Duodenal mucosa (tissue), 2 donors: ENCODE measurements around the gene ELOVL6.
A peak's percentile ranks its signal among the peaks of the same experiment; 100 is the strongest.

ENCODE experiments used
- H3K27ac ChIP-seq: one replicate; pipeline ENCODE4 v1.7.0; 2013; ENCODE audit warnings: low read depth, low read length
- H3K27me3 ChIP-seq, 2 donors: one replicate each; pipeline ENCODE4 v1.7.0; 2013; ENCODE audit warnings: low read length in 2 of 2, control low read depth in 1 of 2; ENCODE audit not compliant: insufficient read depth in 2 of 2, control insufficient read depth in 1 of 2
- H3K36me3 ChIP-seq, 2 donors: one replicate each; pipeline ENCODE4 v1.7.0; 2013; ENCODE audit warnings: low read length in 2 of 2, control low read depth in 1 of 2; ENCODE audit not compliant: insufficient read depth in 2 of 2, control insufficient read depth in 1 of 2
- H3K4me1 ChIP-seq, 2 donors: one replicate each; pipeline ENCODE4 v1.7.0; 2013; ENCODE audit warnings: low read length in 2 of 2, control low read depth in 1 of 2; ENCODE audit not compliant: insufficient read depth in 2 of 2, control insufficient read depth in 1 of 2
- H3K4me3 ChIP-seq, 2 donors: one replicate each; pipeline ENCODE4 v1.7.0; 2013; ENCODE audit warnings: low read length in 2 of 2, low read depth in 1 of 2
- H3K9ac ChIP-seq, 2 donors: one replicate each; pipeline ENCODE4 v1.7.0; 2013; ENCODE audit warnings: low read length in 2 of 2, low read depth in 1 of 2
- H3K9me3 ChIP-seq, 2 donors: one replicate each; pipeline ENCODE4 v1.7.0; 2013; ENCODE audit warnings: low read length in 2 of 2, control low read depth in 1 of 2; ENCODE audit not compliant: control insufficient read depth in 1 of 2

The ELOVL6 gene

GRCh38 chr4:110149089-110149488 is 49.3 kb downstream of the ELOVL6 start:
- no peak overlapping the region for H3K4me3 ChIP-seq
- H3K27ac ChIP-seq = no peak overlapping the region
- H3K4me1 ChIP-seq = peaks cover 0 to 5% of the 10 kb centered on the region in 2 donors
- no peaks in the 10 kb centered on the region for H3K9me3 ChIP-seq
- H3K27me3 ChIP-seq = no peaks in the 10 kb centered on the region
- no peaks in the 10 kb centered on the region for H3K36me3 ChIP-seq
- H3K9ac ChIP-seq = no peak overlapping the region

- no peak overlapping the region for H3K9ac ChIP-seq
- H3K9me3 ChIP-seq = no peaks in the 10 kb centered on the region
- no peaks in the 10 kb centered on the region for H3K36me3 ChIP-seq
- H3K4me3 ChIP-seq = no peak overlapping the region
- no peaks in the 10 kb centered on the region for H3K4me1 ChIP-seq
- H3K27ac ChIP-seq = no peak overlapping the region
- no peaks in the 10 kb centered on the region for H3K27me3 ChIP-seq
Measured at GRCh38 chr4:110142461-110142860, 56.0 kb downstream of the ELOVL6 start.

GRCh38 chr4:110139815-110140214 is 58.6 kb downstream of the ELOVL6 start:
- H3K27ac ChIP-seq = no peak overlapping the region
- no peaks in the 10 kb centered on the region for H3K27me3 ChIP-seq
- H3K4me1 ChIP-seq = peaks cover 9 to 11% of the 10 kb centered on the region in 2 donors
- H3K4me3 ChIP-seq = no peak overlapping the region
- H3K9me3 ChIP-seq = no peaks in the 10 kb centered on the region
- H3K9ac ChIP-seq = no peak overlapping the region
- H3K36me3 ChIP-seq = no peaks in the 10 kb centered on the region

- no peak overlapping the region for H3K27ac ChIP-seq
- no peak overlapping the region for H3K4me3 ChIP-seq
- H3K9ac ChIP-seq = no peak overlapping the region
- no peaks in the 10 kb centered on the region for H3K27me3 ChIP-seq
- peaks cover 16 to 18% of the 10 kb centered on the region in 2 donors for H3K4me1 ChIP-seq
- H3K9me3 ChIP-seq = no peaks in the 10 kb centered on the region
- no peaks in the 10 kb centered on the region for H3K36me3 ChIP-seq
Measured at GRCh38 chr4:110139111-110139510, 59.3 kb downstream of the ELOVL6 start.

GRCh38 chr4:110138551-110138950 is 59.9 kb downstream of the ELOVL6 start:
- H3K9ac ChIP-seq = no peak overlapping the region
- no peak overlapping the region for H3K27ac ChIP-seq
- no peaks in the 10 kb centered on the region for H3K36me3 ChIP-seq
- no peaks in the 10 kb centered on the region for H3K27me3 ChIP-seq
- H3K4me3 ChIP-seq = no peak overlapping the region
- no peaks in the 10 kb centered on the region for H3K9me3 ChIP-seq
- peaks cover 19 to 23% of the 10 kb centered on the region in 2 donors for H3K4me1 ChIP-seq

GRCh38 chr4:110137829-110138228 is 60.6 kb downstream of the ELOVL6 start:
- peaks cover 19 to 30% of the 10 kb centered on the region in 2 donors for H3K4me1 ChIP-seq
- H3K4me3 ChIP-seq = no peak overlapping the region
- H3K9me3 ChIP-seq = no peaks in the 10 kb centered on the region
- H3K9ac ChIP-seq = no peak overlapping the region
- no peaks in the 10 kb centered on the region for H3K36me3 ChIP-seq
- H3K27ac ChIP-seq = no peak overlapping the region
- H3K27me3 ChIP-seq = no peaks in the 10 kb centered on the region

GRCh38 chr4:110135523-110135922 is 62.9 kb downstream of the ELOVL6 start:
- Histone ChIP-seq H3K4me1 (peaks cover 22 to 48% of the 10 kb centered on the region in 2 donors), H3K4me3 (peak overlapping the region in 1 of 2 donors; percentile 37), H3K9me3 (no peaks in the 10 kb centered on the region), H3K27ac (no peak overlapping the region), H3K36me3 (no peaks in the 10 kb centered on the region), H3K27me3 (no peaks in the 10 kb centered on the region), H3K9ac (no peak overlapping the region)

- Histone ChIP-seq H3K4me1 (peaks cover 22 to 48% of the 10 kb centered on the region in 2 donors), H3K27me3 (no peaks in the 10 kb centered on the region), H3K27ac (no peak overlapping the region), H3K4me3 (peak overlapping the region in 1 of 2 donors; percentile 37), H3K9me3 (no peaks in the 10 kb centered on the region), H3K9ac (no peak overlapping the region), H3K36me3 (no peaks in the 10 kb centered on the region)
Measured at GRCh38 chr4:110135076-110135475, 63.3 kb downstream of the ELOVL6 start.

GRCh38 chr4:110134269-110134869 is 64.0 kb downstream of the ELOVL6 start:
- no peak overlapping the region for H3K4me3 ChIP-seq
- no peak overlapping the region for H3K9ac ChIP-seq
- no peaks in the 10 kb centered on the region for H3K9me3 ChIP-seq
- H3K27ac ChIP-seq = no peak overlapping the region
- H3K27me3 ChIP-seq = no peaks in the 10 kb centered on the region
- no peaks in the 10 kb centered on the region for H3K36me3 ChIP-seq
- peaks cover 22 to 48% of the 10 kb centered on the region in 2 donors for H3K4me1 ChIP-seq

- Histone ChIP-seq H3K27ac (no peak overlapping the region), H3K4me3 (peak overlapping the region; percentile 7 to 17), H3K27me3 (no peaks in the 10 kb centered on the region), H3K9me3 (no peaks in the 10 kb centered on the region), H3K9ac (no peak overlapping the region), H3K36me3 (no peaks in the 10 kb centered on the region), H3K4me1 (peaks cover 22 to 56% of the 10 kb centered on the region in 2 donors)
Measured at GRCh38 chr4:110132816-110133719, 65.3 kb downstream of the ELOVL6 start.
